Activated CD4-positive, alpha-beta T cell treated with anti-CD3 and anti-CD28 coated beads for 36 hours (primary cell): ENCODE results near the gene DSG2. TPM values are rescaled to one million over a fixed set of nuclear protein-coding genes. Genes with fewer than 3 reads are reported as not detected.

ENCODE experiments used
- ATAC-seq: fragments of 200-7000 bp; cut with Tn5 transposase; one replicate; pipeline ENCODE4 v1.10.0; 2021; ENCODE audit warnings: mild to moderate bottlenecking, moderate library complexity
- CTCF ChIA-PET: fragments of 350-600 bp; sonication (Branson Sonifier 250); formaldehyde crosslinking; loops from one replicate; lab custom pipeline; 2021; ENCODE audit warnings: antibody characterized with exemption; lab: Charles Lee
- POLR2A ChIA-PET: fragments of 350-600 bp; sonication (Branson Sonifier 250); formaldehyde crosslinking; loops from one replicate; lab custom pipeline; 2021; ENCODE audit warnings: antibody characterized with exemption, inconsistent platforms; lab: Charles Lee
- DNase-seq: peaks from one replicate; pipeline ENCODE4 v3.0.0-alpha.2; 2020
- H3K27ac Mint-ChIP-seq: one replicate; pipeline ENCODE4 v1.8.0; 2021; ENCODE audit warnings: mixed read lengths
- H3K27me3 Mint-ChIP-seq: one replicate; pipeline ENCODE4 v1.8.0; 2021; ENCODE audit warnings: mixed read lengths
- H3K36me3 Mint-ChIP-seq: one replicate; pipeline ENCODE4 v1.8.0; 2021; ENCODE audit warnings: low read depth, mixed read lengths
- H3K4me1 Mint-ChIP-seq: one replicate; pipeline ENCODE4 v1.8.0; 2021; ENCODE audit warnings: mixed read lengths
- H3K4me3 Mint-ChIP-seq: one replicate; pipeline ENCODE4 v1.8.0; 2021; ENCODE audit warnings: mild to moderate bottlenecking, moderate library complexity, mixed read lengths
- H3K9me3 Mint-ChIP-seq: one replicate; pipeline ENCODE4 v1.8.0; 2021; ENCODE audit warnings: low read depth, mixed read lengths
- intact Hi-C, 2 experiments: fragments of 100-400 bp; cut with DNase I in 1 of 2; cut with micrococcal nuclease in 1 of 2; formaldehyde crosslinking; loops; one replicate each; pipeline versions ENCODE4 v1.14.2 to v1.15.1; 2022 to 2024; cut with DNase I, micrococcal nuclease
- total RNA-seq, 2 experiments: library from RNA; stranded (reverse); gene quantifications; one replicate each; pipeline ENCODE4 v1.2.3, GENCODE V29; 2021

The DSG2 gene
- total RNA-seq, 2 experiments from 2014 or later: 1.1 to 1.3 TPM

DNA sequence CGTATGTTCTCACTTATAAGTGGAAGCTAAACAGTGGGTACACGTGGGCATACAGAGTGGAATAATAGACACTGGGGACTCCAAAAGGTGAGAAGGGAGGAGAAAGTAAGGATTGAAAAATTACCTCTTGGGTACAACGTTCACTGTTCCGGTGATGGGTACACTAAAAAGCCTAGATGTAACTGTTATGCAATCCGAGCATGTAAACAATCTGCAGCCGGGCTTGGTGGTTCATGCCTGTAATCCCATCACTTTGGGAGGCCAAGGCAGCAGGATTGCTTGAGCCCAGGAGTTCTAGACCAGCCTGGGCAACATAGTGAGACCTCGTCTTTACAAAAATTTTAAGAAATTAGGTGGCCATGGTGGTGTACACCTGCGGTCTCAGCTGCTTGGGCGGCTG is 60.6 kb downstream of the DSG2 start:
- POLR2A ChIA-PET: no interaction called here
- intact Hi-C loops: loop anchor here in 1 of 2 experiments (5.0 to 10.0 kb wide), 2 partner anchors 184 to 564 kb away; no protein-coding TSS in a partner anchor
- CTCF ChIA-PET: interaction anchor here (6.9 kb wide), 1 partner anchor 166 kb away, joined by 80 read pairs; no protein-coding TSS in a partner anchor
- DNase-seq (no peak), ATAC-seq (no peak)
- no peak overlapping the region for H3K27ac Mint-ChIP-seq
- no peaks in the 10 kb centered on the region for H3K9me3 Mint-ChIP-seq
- no peak overlapping the region for H3K4me3 Mint-ChIP-seq
- H3K4me1 Mint-ChIP-seq: peaks cover 2% of the 10 kb centered on the region
- peaks cover 6% of the 10 kb centered on the region for H3K27me3 Mint-ChIP-seq
- no peaks in the 10 kb centered on the region for H3K36me3 Mint-ChIP-seq

DNA sequence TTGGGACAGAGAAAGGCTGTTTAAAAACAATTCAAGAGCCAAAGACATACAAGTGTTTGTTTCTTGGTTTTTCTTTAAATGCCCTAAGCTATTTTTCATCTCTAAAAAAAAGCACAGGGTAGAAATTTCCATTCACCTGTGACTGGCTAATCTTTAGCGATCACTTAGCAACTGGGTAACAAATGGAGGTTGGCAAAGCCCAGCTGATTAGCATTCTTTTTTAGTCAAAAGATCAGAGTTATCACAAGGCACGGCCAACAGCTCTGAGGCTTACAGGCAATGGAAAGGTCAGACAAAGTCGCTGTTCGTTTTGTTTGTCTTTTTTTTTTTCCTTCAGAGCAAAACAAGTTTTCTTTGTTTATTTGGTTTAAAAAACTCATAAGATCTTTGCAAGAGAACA is 64.7 kb downstream of the DSG2 start:
- POLR2A ChIA-PET: no interaction called here
- no peak for ATAC-seq

DNA sequence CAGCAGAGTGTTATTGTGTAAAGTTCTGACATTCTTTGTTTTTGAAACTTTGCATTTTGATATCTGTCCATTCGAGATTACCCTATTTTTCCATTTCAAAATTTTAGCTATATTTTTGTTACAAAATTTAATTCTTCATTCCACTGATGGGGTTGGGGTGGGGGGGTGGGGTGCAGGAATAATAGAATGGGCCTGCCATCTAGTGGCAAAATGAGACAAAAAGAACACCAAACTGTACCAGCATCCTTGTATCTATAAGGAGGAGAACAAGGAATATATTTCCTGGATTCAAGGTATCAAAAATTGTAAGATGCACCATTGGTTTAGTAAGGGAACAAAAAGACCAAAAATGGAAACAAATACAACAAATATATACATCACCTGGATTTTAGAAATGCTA is 65.8 kb downstream of the DSG2 start:
- CTCF ChIA-PET: interaction anchor here (1.1 to 1.5 kb wide), 4 partner anchors 11 to 159 kb away, joined by 3 to 11 read pairs (median 4); no protein-coding TSS in a partner anchor
- no peak overlapping the region for H3K27ac Mint-ChIP-seq
- intact Hi-C loops: no loop called here
- no peaks in the 10 kb centered on the region for H3K4me1 Mint-ChIP-seq
- no peak for ATAC-seq
- H3K36me3 Mint-ChIP-seq: no peaks in the 10 kb centered on the region
- POLR2A ChIA-PET: no interaction called here
- H3K9me3 Mint-ChIP-seq: no peaks in the 10 kb centered on the region
- DNase-seq: no peak
- peaks cover 6% of the 10 kb centered on the region for H3K27me3 Mint-ChIP-seq
- no peak overlapping the region for H3K4me3 Mint-ChIP-seq

More for the DNA sequence above, 64.7 kb downstream of the DSG2 start:
- peaks cover 6% of the 10 kb centered on the region for H3K27me3 Mint-ChIP-seq
- no peak overlapping the region for H3K4me3 Mint-ChIP-seq
- no peak overlapping the region for H3K27ac Mint-ChIP-seq
- intact Hi-C loops: no loop called here
- H3K4me1 Mint-ChIP-seq: no peaks in the 10 kb centered on the region
- CTCF ChIA-PET: interaction anchor here (0.7 to 1.4 kb wide), 5 partner anchors 9 to 705 kb away, joined by 3 to 11 read pairs (median 3); no protein-coding TSS in a partner anchor
- H3K36me3 Mint-ChIP-seq: no peaks in the 10 kb centered on the region
- no peak for DNase-seq
- H3K9me3 Mint-ChIP-seq: no peaks in the 10 kb centered on the region

DNA sequence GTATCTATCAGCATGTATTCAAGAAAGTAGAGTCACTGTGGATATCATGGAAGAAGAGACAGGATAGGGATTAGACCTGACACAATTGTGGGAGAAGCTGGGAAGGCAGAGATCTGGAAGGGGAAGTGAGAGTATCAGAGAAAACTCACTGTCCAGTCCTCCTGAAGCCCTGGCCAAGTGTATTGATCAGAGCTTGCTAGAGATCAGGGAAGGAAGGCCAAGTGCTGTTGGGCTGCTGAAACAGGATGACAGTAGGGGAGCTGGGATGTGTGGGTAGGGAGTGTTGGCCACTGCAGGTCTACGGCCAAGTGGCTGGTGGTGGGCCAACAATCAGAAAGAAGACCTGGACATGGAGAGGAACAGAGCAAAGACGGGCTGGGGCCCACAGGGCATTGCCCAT is 67.4 kb downstream of the DSG2 start:
- H3K36me3 Mint-ChIP-seq: no peaks in the 10 kb centered on the region

DNA sequence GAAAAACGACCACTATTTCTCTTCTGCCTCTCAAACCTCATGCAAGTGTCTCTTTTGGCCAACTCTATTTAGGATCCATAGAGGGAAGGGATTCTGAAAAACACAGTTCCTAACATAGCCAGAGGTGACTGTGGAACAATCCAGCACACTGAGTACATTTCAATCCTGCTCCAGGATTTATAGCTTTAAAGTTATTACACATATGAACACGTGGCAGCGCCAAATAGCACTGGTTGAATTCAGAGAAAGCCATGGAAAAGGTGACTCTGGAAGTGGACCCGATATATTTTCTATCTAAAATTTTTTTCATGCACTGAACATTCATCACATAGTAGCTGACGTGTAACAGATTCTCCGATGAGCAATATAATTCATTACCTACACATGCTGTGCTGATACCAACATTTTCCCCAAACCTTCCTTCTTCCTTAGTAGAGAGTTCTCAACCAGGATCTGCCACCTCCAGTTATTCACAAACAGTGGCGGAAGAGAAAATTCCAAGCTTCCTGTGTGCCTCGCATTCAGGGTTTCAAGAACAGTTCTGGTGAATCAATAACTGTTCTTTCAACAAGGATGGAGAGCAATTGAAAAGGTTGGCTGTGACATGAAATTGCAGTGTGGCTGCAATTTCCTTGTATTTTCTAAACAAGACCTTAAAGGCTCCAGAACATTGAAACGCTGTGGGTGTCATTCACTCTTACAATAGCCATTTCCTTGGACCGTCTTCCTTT is 68.0 kb downstream of the DSG2 start:
- Mint-ChIP-seq H3K27me3 (peaks cover 3% of the 10 kb centered on the region), H3K27ac (no peak overlapping the region), H3K9me3 (no peaks in the 10 kb centered on the region), H3K4me1 (no peaks in the 10 kb centered on the region), H3K4me3 (no peak overlapping the region), H3K36me3 (no peaks in the 10 kb centered on the region)
- intact Hi-C loops: no loop called here
- DNase-seq: no peak
- POLR2A ChIA-PET: no interaction called here
- no peak for ATAC-seq
- CTCF ChIA-PET: interaction anchor here (0.8 to 1.1 kb wide), 3 partner anchors 10 to 156 kb away, joined by 3 read pairs; no protein-coding TSS in a partner anchor

More for the DNA sequence above, 67.4 kb downstream of the DSG2 start:
- H3K9me3 Mint-ChIP-seq: no peaks in the 10 kb centered on the region
- intact Hi-C loops: no loop called here
- no peak overlapping the region for H3K27ac Mint-ChIP-seq
- no peak overlapping the region for H3K4me3 Mint-ChIP-seq
- DNase-seq: no peak
- POLR2A ChIA-PET: no interaction called here
- no peak for ATAC-seq
- H3K27me3 Mint-ChIP-seq: peaks cover 6% of the 10 kb centered on the region
- no peaks in the 10 kb centered on the region for H3K4me1 Mint-ChIP-seq
- CTCF ChIA-PET: interaction anchor here (0.8 to 1.1 kb wide), 3 partner anchors 9 to 157 kb away, joined by 3 read pairs; no protein-coding TSS in a partner anchor

DNA sequence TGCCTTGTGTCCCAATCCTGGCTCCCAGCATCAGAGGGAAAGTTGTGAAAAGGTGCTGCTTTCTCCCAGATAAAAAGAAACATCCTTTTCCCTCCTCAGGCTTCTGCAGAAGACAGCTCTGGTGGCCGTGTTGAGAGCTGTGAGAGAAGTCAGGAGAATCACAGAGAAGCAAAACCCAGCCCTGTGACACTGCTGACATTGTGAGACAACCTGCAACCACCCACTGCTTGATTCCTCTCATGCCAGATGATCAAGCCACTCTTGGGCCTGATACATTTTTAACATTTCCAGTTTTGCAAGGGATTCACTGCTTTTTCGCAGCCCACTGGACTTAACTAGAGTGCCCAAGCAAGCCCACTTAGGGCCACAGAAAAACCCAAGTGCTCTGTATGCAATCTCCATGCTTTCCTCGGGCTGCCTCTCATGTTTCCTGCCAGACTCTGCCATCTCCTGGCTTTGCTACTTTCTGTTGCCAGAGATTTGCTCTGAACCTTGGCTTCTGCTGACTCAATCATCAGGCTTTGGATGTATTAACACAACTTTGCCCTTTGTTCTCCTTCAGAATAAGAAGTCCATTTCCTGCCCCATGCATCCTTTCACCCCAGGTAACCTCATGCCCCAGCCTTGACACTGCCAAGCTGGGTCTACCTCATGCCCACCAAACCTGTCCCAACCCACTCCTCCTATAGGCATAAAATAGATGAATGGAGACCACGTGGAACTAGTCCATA is 68.8 kb downstream of the DSG2 start:
- no peaks in the 10 kb centered on the region for H3K36me3 Mint-ChIP-seq
- ChIA-PET POLR2A (no interaction called here), CTCF (interaction anchor here (1.1 kb wide), 1 partner anchor 156 kb away, joined by 3 read pairs; no protein-coding TSS in a partner anchor)
- DNase-seq (no peak), ATAC-seq (no peak)
- H3K4me1 Mint-ChIP-seq: no peaks in the 10 kb centered on the region
- H3K9me3 Mint-ChIP-seq: no peaks in the 10 kb centered on the region
- H3K27me3 Mint-ChIP-seq: peaks cover 2% of the 10 kb centered on the region
- intact Hi-C loops: no loop called here
- no peak overlapping the region for H3K4me3 Mint-ChIP-seq
- no peak overlapping the region for H3K27ac Mint-ChIP-seq

DNA sequence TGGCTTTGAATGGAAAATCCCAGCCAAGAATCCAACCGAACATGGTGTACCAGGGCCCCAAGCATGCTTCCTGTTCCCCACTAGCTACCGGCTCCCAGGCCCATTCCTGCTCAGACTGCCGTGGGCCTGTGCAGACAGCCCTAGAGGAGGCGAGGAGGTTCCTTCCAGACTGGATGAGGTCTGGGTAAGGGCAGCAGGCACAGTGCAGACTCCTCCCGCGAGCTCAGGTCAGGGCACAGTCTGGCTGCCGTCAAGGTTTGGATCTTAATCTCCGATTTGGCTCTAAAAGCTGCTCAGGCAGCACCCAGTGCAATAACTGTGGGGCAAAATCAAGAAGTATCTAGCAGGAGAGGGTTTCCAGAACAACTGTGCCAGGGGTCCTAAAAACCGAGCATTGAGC is 74.4 kb downstream of the DSG2 start:
- CTCF ChIA-PET: interaction anchor here (0.6 to 1.5 kb wide), 2 partner anchors 117 to 150 kb away, joined by 3 to 4 read pairs; no protein-coding TSS in a partner anchor
- H3K4me3 Mint-ChIP-seq: no peak overlapping the region
- no peak overlapping the region for H3K27ac Mint-ChIP-seq
- H3K9me3 Mint-ChIP-seq: no peaks in the 10 kb centered on the region
- ATAC-seq (no peak), DNase-seq (no peak)
- intact Hi-C loops: no loop called here
- POLR2A ChIA-PET: no interaction called here
- H3K4me1 Mint-ChIP-seq: no peaks in the 10 kb centered on the region
- H3K36me3 Mint-ChIP-seq: no peaks in the 10 kb centered on the region
- no peaks in the 10 kb centered on the region for H3K27me3 Mint-ChIP-seq

DNA sequence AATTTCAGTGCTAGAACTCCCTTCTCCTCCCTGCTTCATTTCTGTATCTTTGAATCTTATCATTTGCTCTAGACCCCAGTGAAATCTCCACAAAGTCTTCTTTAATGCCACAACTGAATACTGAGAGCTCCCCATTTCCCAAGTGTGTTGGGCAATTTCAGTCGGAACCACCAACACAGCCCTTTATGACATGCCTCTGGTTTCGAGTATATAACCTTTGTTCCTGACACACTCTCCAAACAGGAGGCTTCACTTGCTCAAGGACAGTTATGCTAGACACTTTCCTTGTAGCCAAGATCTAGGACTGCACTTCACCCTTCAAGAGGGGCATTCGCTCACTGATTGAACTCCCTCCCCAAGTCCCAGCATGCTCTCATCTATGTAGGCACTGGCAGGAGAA is 75.1 kb downstream of the DSG2 start:
- H3K36me3 Mint-ChIP-seq: no peaks in the 10 kb centered on the region
- DNase-seq (no peak), ATAC-seq (no peak)
- CTCF ChIA-PET: interaction anchor here (0.8 to 1.5 kb wide), 2 partner anchors 32 to 150 kb away, joined by 4 read pairs; no protein-coding TSS in a partner anchor
- intact Hi-C loops: no loop called here
- H3K27me3 Mint-ChIP-seq: no peaks in the 10 kb centered on the region
- POLR2A ChIA-PET: no interaction called here
- H3K27ac Mint-ChIP-seq: no peak overlapping the region
- H3K4me3 Mint-ChIP-seq: no peak overlapping the region
- no peaks in the 10 kb centered on the region for H3K9me3 Mint-ChIP-seq
- H3K4me1 Mint-ChIP-seq: no peaks in the 10 kb centered on the region

DNA sequence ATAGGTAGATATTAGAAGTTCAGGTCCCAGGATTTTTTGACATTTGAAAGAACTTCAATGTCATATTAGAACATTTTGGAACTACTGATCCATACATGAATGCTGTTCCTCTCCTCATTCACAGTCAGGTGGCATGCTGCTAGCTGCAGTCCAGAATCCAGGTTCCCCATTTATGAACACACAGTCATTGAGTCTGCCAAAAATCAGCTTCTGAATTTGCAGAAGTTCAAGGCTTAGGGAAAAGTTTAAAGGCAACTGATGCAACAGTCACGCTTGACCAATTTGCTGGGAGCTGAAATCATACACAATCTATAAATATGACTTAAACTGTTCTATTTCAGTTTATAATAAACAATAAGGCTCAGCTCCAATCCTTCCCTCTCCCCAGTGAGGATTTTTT is 76.4 kb downstream of the DSG2 start:
- CTCF ChIA-PET: interaction anchor here (0.6 kb wide), 1 partner anchor 74 kb away, joined by 5 read pairs; no protein-coding TSS in a partner anchor
- intact Hi-C loops: no loop called here
- no peak overlapping the region for H3K4me3 Mint-ChIP-seq

DNA sequence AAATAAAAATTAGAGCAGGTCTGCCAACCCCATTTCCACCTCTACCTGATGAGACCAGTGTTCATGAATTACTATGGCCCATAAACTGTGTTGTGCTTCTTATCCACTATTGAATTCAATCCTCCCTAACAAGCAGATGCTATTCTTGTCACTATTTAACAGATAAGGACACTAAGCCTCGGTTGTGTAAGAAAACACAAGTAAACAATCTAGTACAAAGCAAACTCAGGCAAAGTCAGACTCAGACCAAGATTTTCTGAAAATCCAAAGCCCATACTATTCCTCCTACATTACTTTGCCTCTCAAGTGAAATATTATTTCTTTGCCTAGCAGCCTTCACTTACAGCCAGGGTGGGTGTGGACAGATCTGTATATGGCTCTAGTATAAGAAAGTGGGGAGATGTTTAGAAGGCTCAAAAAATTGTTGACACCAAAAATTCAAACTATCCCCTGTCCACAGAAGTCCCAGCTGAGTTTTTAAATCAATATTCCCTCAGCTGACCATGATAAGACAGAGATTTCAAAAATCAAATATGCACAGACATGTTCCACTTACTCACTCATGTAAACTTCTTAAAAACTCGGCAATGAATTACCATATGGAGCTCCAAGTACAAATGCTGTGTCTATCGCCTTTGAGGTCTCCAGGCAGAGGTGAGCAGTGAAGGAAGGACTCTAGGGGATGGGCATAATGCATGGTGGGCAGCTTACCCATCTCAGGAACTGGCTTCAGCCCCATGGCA is 77.7 kb downstream of the DSG2 start:
- H3K27me3 Mint-ChIP-seq: no peaks in the 10 kb centered on the region
- no peaks in the 10 kb centered on the region for H3K36me3 Mint-ChIP-seq
- intact Hi-C loops: no loop called here
- POLR2A ChIA-PET: no interaction called here
- CTCF ChIA-PET: interaction anchor here (1.1 kb wide), 1 partner anchor 19 kb away, joined by 3 read pairs; no protein-coding TSS in a partner anchor
- no peaks in the 10 kb centered on the region for H3K9me3 Mint-ChIP-seq
- no peaks in the 10 kb centered on the region for H3K4me1 Mint-ChIP-seq
- DNase-seq: no peak
- H3K27ac Mint-ChIP-seq: no peak overlapping the region
- H3K4me3 Mint-ChIP-seq: no peak overlapping the region
- ATAC-seq: no peak

More for the DNA sequence above, 76.4 kb downstream of the DSG2 start:
- Mint-ChIP-seq H3K27ac (no peak overlapping the region), H3K4me1 (no peaks in the 10 kb centered on the region), H3K36me3 (no peaks in the 10 kb centered on the region), H3K9me3 (no peaks in the 10 kb centered on the region), H3K27me3 (no peaks in the 10 kb centered on the region)
- POLR2A ChIA-PET: no interaction called here
- no peak for ATAC-seq
- no peak for DNase-seq

DNA sequence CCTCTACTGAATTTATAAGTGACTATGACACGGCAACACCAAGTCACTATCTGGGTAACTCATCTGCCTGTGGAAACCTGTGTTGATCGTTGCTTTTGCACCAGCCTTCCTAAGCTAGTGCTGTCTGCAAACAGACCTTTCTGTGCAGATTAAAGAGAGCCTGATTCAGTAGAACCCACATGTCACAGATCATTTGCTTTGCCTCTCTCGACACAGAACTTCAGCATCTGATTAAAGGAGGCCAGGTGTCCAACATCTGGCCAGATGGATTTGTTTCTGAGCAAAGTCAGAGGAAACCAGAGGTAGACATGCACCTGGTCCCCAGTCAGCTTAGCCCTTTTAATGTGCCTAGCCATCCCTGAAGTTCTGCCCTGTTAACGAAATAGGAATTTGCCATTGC is 78.7 kb downstream of the DSG2 start:
- Mint-ChIP-seq H3K4me3 (no peak overlapping the region), H3K27me3 (no peaks in the 10 kb centered on the region)

More for the DNA sequence above, 78.7 kb downstream of the DSG2 start:
- intact Hi-C loops: no loop called here
- Mint-ChIP-seq H3K9me3 (no peaks in the 10 kb centered on the region), H3K36me3 (no peaks in the 10 kb centered on the region), H3K27ac (no peak overlapping the region), H3K4me1 (no peaks in the 10 kb centered on the region)
- ATAC-seq: no peak
- CTCF ChIA-PET: interaction anchor here (1.1 kb wide), 1 partner anchor 20 kb away, joined by 3 read pairs; no protein-coding TSS in a partner anchor
- no peak for DNase-seq
- POLR2A ChIA-PET: no interaction called here
